Articular chondrocyte of knee joint (primary cell): ENCODE data around the gene RNU11. TPM values are rescaled to one million over a fixed set of nuclear protein-coding genes. Genes with fewer than 3 reads are reported as not detected.

ENCODE experiments used
- small RNA-seq: library from RNA; depleted of rRNA; stranded (forward); fragments of <200 nt; gene quantifications from one replicate; pipeline ENCODE3, GENCODE V24; 2012
- total RNA-seq: library from RNA; depleted of rRNA; stranded (reverse); fragments of >200 nt; gene quantifications from 2 replicates; pipeline ENCODE4 v1.2.3, GENCODE V29; 2012

The RNU11 gene
- total RNA-seq: under 0.01 TPM in 1 of 2 replicates, not detected in the other

GRCh38 chr1:28648474-28649198 is at the start of gene RNU11:
Gene RNU11, plus strand, starts transcription at chr1:28648600.

GRCh38 chr1:28642847-28643635 is 5.4 kb upstream of the RNU11 start, which contains the start of gene TAF12:
Gene TAF12, minus strand, starts transcription at chr1:28643067. Its CDS starts 20,986 bp downstream, at chr1:28622081.

GRCh38 chr1:28668191-28668955 is 20.0 kb downstream of the RNU11 start, which contains the start of gene GMEB1:
Gene GMEB1, plus strand, starts transcription at chr1:28668784. Its CDS starts 14,829 bp downstream, at chr1:28683613.

Small RNA genes within 50 kb of the gene (small RNA-seq; reads per million reads assigned to genes)
- gene RF00422 (not detected), gene RNU11 (not detected)

Other genes with a start within 250 kb of the RNU11 start
- 35.3 and 40.3 TPM in 2 replicates for gene RCC1, start 142.6 kb upstream of the RNU11 start, total RNA-seq
- 26.6 and 31.8 TPM in 2 replicates for gene TRNAU1AP, start 95.5 kb upstream of the RNU11 start, total RNA-seq
- gene RAB42, start 56.3 kb upstream of the RNU11 start, total RNA-seq: 10.1 and 12.4 TPM in 2 replicates
- gene TAF12, start 5.5 kb upstream of the RNU11 start, total RNA-seq: 40.1 and 40.2 TPM in 2 replicates
- 9.0 and 9.3 TPM in 2 replicates for gene GMEB1, start 20.2 kb downstream of the RNU11 start, total RNA-seq
- 64.1 and 67.0 TPM in 2 replicates for gene YTHDF2, start 88.3 kb downstream of the RNU11 start, total RNA-seq
- gene OPRD1, start 163.6 kb downstream of the RNU11 start, total RNA-seq: under 0.01 TPM in 1 of 2 replicates, not detected in the other